Skin epidermis (tissue), 12 donors: Measurements from ENCODE around the gene PHF23.

Experiments
- H3K27ac ChIP-seq, 21 experiments: fragments of 200-600 bp; sonication (generic) in 11 of 21; one replicate each; pipeline ENCODE4 v1.5.0; 2020; ENCODE audit warnings: mild to moderate bottlenecking in 3 of 21, inconsistent platforms in 2 of 21, moderate library complexity in 2 of 21
- H3K4me3 ChIP-seq, 7 experiments: fragments of 200-600 bp; sonication (generic) in 2 of 7; one replicate each; pipeline ENCODE4 v1.5.0; 2020; ENCODE audit warnings: inconsistent platforms in 2 of 7, mild to moderate bottlenecking in 2 of 7, moderate library complexity in 1 of 7

PHF23 gene

GRCh38 chr17:7224661-7225111 is 14.6 kb downstream of the PHF23 start:
- Histone ChIP-seq H3K4me3 (no peak overlapping the region), H3K27ac (peak overlapping the region in 1 of 21 experiments; percentile 16)

- Histone ChIP-seq H3K4me3 (no peak overlapping the region), H3K27ac (peak overlapping the region in 1 of 21 experiments; percentile 15)
Observed at GRCh38 chr17:7224110-7224509, 15.1 kb downstream of the PHF23 start.

- H3K4me3 ChIP-seq: no peak overlapping the region
- peak overlapping the region in 1 of 21 experiments; percentile 33 for H3K27ac ChIP-seq
Observed at GRCh38 chr17:7223375-7223774, 15.9 kb downstream of the PHF23 start.

- peak overlapping the region in 2 of 21 experiments; percentile 33 to 44 for H3K27ac ChIP-seq
- H3K4me3 ChIP-seq: no peak overlapping the region
Observed at GRCh38 chr17:7222972-7223292, 16.3 kb downstream of the PHF23 start.

GRCh38 chr17:7222093-7222971 is 16.9 kb downstream of the PHF23 start:
- Histone ChIP-seq H3K27ac (peak overlapping the region in 3 of 21 experiments; percentile 44 to 98 (median 95)), H3K4me3 (no peak overlapping the region)

- peak overlapping the region in 1 of 7 experiments; percentile 68 for H3K4me3 ChIP-seq
- peak overlapping the region in 15 of 21 experiments; percentile 30 to 99 (median 95) for H3K27ac ChIP-seq
Observed at GRCh38 chr17:7221278-7222092, 17.8 kb downstream of the PHF23 start.

- H3K4me3 ChIP-seq: peak overlapping the region; percentile 47 to 95 (median 79)
- peak overlapping the region; percentile 79 to 99 (median 95) for H3K27ac ChIP-seq
Observed at GRCh38 chr17:7220593-7221277, 18.5 kb downstream of the PHF23 start.

- H3K4me3 ChIP-seq: peak within 1 kb of the TSS; percentile 47 to 95 (median 79)
- peak within 1 kb of the TSS; percentile 79 to 99 (median 95) for H3K27ac ChIP-seq
Observed at GRCh38 chr17:7219812-7220592, 19.3 kb downstream of the PHF23 start, which contains the start of the genes ACADVL and DLG4. TSS of gene ACADVL (plus strand) at chr17:7219938. CDS start at chr17:7219985, 47 bp downstream. TSS of gene DLG4 (minus strand) at chr17:7219836.

GRCh38 chr17:7219229-7219811 is 19.9 kb downstream of the PHF23 start:
- peak overlapping the region in 20 of 21 experiments; percentile 81 to 99 (median 96) for H3K27ac ChIP-seq

GRCh38 chr17:7218758-7219157 is 20.5 kb downstream of the PHF23 start:
- Histone ChIP-seq H3K27ac (peak overlapping the region in 10 of 21 experiments; percentile 17 to 98 (median 95)), H3K4me3 (no peak overlapping the region)

More at GRCh38 chr17:7219229-7219811, 19.9 kb downstream of the PHF23 start:
- peak overlapping the region; percentile 47 to 95 (median 79) for H3K4me3 ChIP-seq

- Histone ChIP-seq H3K27ac (peak overlapping the region in 16 of 21 experiments; percentile 8 to 97 (median 76)), H3K4me3 (peak overlapping the region in 1 of 7 experiments; percentile 38)
Observed at GRCh38 chr17:7218166-7218565, 21.1 kb downstream of the PHF23 start.

GRCh38 chr17:7217113-7217987 is 21.9 kb downstream of the PHF23 start:
- H3K27ac ChIP-seq: peak overlapping the region in 20 of 21 experiments; percentile 8 to 97 (median 74)
- H3K4me3 ChIP-seq: peak overlapping the region; percentile 24 to 40 (median 38)

- Histone ChIP-seq H3K4me3 (peak overlapping the region; percentile 24 to 40 (median 38)), H3K27ac (peak overlapping the region in 20 of 21 experiments; percentile 8 to 97 (median 74))
Observed at GRCh38 chr17:7216242-7217112, 22.8 kb downstream of the PHF23 start.

- Histone ChIP-seq H3K27ac (peak overlapping the region in 16 of 21 experiments; percentile 19 to 79 (median 50)), H3K4me3 (no peak overlapping the region)
Observed at GRCh38 chr17:7215652-7216180, 23.5 kb downstream of the PHF23 start.

GRCh38 chr17:7215136-7215638 is 24.1 kb downstream of the PHF23 start:
- peak overlapping the region in 5 of 7 experiments; percentile 28 to 46 (median 38) for H3K4me3 ChIP-seq

More at GRCh38 chr17:7215136-7215638, 24.1 kb downstream of the PHF23 start:
- H3K27ac ChIP-seq: peak overlapping the region in 15 of 21 experiments; percentile 19 to 79 (median 63)
